BLaER1 (cell line): ENCODE results near the gene ST8SIA5.

ENCODE experiments used
- H3K27ac ChIP-seq: shearing (Covaris generic); formaldehyde crosslinking; 2 replicates; pipeline ENCODE4 v1.8.1; 2022
- H3K27me3 ChIP-seq: shearing (Covaris generic); formaldehyde crosslinking; 2 replicates; pipeline ENCODE4 v1.8.1; 2022
- H3K36me3 ChIP-seq: shearing (Covaris generic); formaldehyde crosslinking; 2 replicates; pipeline ENCODE4 v1.8.1; 2022
- H3K4me1 ChIP-seq: shearing (Covaris generic); formaldehyde crosslinking; 2 replicates; pipeline ENCODE4 v1.8.1; 2022
- H3K4me2 ChIP-seq: shearing (Covaris generic); formaldehyde crosslinking; 2 replicates; pipeline ENCODE4 v1.8.1; 2022
- H3K4me3 ChIP-seq: shearing (Covaris generic); formaldehyde crosslinking; 2 replicates; pipeline ENCODE4 v1.8.1; 2022
- H3K9ac ChIP-seq: shearing (Covaris generic); formaldehyde crosslinking; 2 replicates; pipeline ENCODE4 v1.8.1; 2022
- H3K9me3 ChIP-seq: shearing (Covaris generic); formaldehyde crosslinking; 2 replicates; pipeline ENCODE4 v1.8.1; 2022
- H4K20me1 ChIP-seq: shearing (Covaris generic); formaldehyde crosslinking; 2 replicates; pipeline ENCODE4 v1.8.1; 2022
- Cebpa-rat ChIP-seq: shearing (Covaris generic); IDR thresholded peaks from 2 replicates; pipeline ENCODE4 v1.8.1; 2022

ST8SIA5 gene

DNA sequence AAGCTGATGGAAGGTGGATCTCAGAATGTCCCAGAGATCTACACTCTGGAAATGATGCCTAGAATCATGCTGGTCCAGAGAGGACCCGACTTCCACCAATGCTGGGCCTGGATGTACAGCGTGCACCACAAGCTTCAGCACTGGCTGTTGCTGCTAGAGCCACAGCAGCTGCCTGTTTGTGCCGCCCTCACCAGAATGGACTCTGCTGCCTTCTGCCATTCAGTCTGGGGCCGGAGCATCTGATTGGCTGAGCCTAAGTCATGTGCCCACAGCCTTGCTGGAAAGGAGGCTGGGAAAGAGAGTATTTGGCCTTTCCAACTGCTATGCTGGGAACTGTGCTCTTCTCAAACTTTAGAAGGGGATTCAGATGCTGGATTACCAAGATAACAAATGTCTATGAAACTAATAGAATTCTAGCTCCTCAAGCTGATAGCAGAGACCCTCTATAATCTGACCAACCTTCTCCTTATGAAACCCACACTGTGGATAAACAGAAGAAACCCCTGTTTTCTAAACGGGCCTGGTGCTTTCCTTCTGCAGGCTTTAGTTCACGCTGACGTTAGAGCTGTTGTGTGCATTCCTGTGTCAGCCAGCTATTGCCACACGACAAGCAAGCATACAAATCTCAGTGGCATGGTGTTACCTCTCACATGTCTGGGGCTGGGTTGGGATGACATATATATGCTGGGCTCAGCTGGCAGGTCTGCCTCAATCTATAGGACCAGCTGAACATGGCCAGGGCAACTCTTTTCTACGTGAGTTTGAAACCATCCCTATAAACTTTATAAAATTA is 95.7 kb downstream of the ST8SIA5 start:
- Histone ChIP-seq H3K9me3 (no peaks in the 10 kb centered on the region; the same call in 1 of the 2 replicates), H3K27ac (no peak overlapping the region), H3K9ac (no peak overlapping the region), H3K4me1 (peaks cover 52% of the 10 kb centered on the region), H3K4me3 (no peak overlapping the region), H3K4me2 (peak overlapping the region; percentile 75; the same call in 1 of the 2 replicates), H4K20me1 (no peaks in the 10 kb centered on the region), H3K27me3 (no peaks in the 10 kb centered on the region), H3K36me3 (no peaks in the 10 kb centered on the region)
- TF ChIP-seq Cebpa-rat: no peak

DNA sequence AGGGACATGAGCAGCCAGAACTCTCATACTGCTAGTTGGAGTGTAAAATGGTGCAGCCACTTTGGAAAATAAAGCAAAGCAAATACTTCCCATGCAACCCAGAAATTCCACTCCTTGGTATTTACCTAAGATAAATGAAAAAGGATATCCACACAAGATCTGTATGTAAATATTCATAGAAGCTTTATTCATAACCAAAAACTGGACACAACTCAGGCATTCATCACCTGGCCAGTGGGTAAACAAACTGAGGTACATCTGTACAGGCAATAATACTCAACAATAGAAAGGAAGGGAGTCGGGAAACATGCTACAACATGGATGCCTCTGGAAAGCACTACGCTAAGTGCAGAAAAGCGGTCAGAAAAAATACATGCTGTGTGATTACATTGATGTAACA is 97.4 kb downstream of the ST8SIA5 start:
- Histone ChIP-seq H3K4me3 (no peak overlapping the region), H3K9ac (no peak overlapping the region), H3K4me1 (peaks cover 52% of the 10 kb centered on the region), H3K27ac (no peak overlapping the region), H3K9me3 (no peaks in the 10 kb centered on the region; the same call in 1 of the 2 replicates), H3K36me3 (no peaks in the 10 kb centered on the region), H3K27me3 (no peaks in the 10 kb centered on the region), H4K20me1 (no peaks in the 10 kb centered on the region), H3K4me2 (no peak overlapping the region)
- no peak for TF ChIP-seq Cebpa-rat

DNA sequence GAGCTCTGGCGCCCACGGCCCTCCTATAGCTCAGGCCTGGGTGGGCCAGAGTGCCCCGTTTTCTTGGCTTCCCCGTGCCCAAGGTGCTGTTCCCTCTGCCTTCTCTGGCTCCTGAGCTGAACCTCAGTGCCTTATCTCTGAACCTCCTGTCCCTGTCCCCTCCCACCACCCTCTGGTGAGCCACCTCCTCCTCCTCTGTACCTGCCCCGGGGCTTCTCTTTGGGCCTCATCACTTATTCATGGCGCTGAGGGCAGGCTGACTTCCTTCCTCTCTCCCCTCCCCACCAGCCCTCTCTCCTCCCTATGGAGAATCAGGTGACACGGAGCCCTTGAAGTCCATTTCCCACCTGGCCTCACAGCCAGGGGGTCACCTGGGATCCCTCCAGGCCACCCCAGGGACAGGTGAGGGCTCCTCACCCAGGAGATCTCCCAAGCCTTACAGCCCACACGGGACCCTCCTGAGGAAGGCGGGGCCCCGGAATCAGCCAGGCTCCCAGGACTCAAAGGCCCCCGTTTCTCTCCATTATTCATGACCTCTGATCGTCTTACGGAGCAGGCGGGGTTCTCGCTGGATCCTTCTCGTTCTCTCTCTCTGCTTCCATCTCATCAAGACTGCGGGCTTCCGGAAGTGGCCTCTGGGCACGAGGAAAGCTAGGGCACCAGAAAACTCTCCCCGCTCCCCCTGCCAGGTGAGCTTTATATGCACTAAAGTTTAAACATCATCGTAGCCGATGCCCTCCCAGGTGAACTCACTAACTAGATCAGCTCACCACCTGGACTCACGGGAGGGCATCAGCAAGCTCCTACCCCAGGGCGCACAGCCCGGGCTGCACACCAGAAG is 99.5 kb downstream of the ST8SIA5 start, which contains the start of gene LOXHD1:
Gene LOXHD1 (minus strand): TSS at position 106 of the 841 bp plus-strand sequence. CDS start 187 bp downstream, outside the sequence.
- Histone ChIP-seq H3K27me3 (no peaks in the 10 kb centered on the region), H3K9ac (no peak within 1 kb of the TSS), H3K4me2 (0 out of 2 replicates have a peak within 1 kb of the TSS, but pooled peaks have one; percentile 1), H3K9me3 (no peaks in the 10 kb centered on the region), H3K27ac (no peak within 1 kb of the TSS), H3K36me3 (no peaks in the 10 kb centered on the region), H3K4me1 (peaks cover 31% of the 10 kb centered on the region), H4K20me1 (no peaks in the 10 kb centered on the region), H3K4me3 (no peak within 1 kb of the TSS)
- TF ChIP-seq Cebpa-rat: no peak

DNA sequence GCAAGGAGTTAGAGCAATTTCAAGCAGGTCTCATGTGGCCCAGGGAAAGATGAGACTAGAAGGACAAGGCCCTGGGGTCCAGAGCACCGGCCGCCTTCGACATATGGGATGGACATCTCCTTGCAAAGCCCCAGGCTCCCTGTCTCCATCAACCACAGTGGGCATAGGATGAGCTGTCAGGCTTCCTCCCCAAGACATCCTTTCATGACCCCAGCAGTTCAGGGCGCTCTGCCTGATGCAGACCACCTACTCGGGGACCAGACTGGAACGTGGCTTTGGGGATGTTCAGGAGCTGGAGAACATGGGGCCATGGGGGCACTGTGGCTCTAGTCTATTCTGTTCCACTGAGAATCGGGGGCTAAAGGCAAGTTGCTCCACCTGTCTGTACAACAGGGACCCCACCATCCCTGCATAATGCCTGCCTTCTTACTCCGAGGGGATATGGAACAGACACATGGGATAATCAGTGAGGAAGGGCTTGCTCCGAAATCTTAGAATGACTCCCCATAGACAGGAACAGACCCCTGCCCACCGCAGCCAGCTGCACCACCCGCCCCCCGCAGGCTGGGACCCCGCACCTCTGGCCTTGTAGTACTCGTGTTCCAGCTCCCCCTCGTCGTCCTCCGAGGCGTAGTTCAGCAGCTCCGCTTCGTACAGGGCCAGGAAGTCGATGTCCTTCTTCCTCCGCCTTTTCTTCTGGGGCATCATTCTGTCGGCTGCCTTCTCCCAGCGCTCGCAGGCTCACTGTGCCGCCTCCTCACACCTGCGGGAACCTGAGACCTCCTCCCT is 100.3 kb downstream of the ST8SIA5 start:
- Histone ChIP-seq H3K36me3 (no peaks in the 10 kb centered on the region), H4K20me1 (no peaks in the 10 kb centered on the region), H3K4me1 (peaks cover 22% of the 10 kb centered on the region), H3K27me3 (no peaks in the 10 kb centered on the region), H3K9ac (no peak overlapping the region), H3K4me3 (no peak overlapping the region), H3K27ac (no peak overlapping the region), H3K4me2 (0 out of 2 replicates have a peak overlapping the region, but pooled peaks have one; percentile 1), H3K9me3 (no peaks in the 10 kb centered on the region)
- TF ChIP-seq Cebpa-rat: no peak

DNA sequence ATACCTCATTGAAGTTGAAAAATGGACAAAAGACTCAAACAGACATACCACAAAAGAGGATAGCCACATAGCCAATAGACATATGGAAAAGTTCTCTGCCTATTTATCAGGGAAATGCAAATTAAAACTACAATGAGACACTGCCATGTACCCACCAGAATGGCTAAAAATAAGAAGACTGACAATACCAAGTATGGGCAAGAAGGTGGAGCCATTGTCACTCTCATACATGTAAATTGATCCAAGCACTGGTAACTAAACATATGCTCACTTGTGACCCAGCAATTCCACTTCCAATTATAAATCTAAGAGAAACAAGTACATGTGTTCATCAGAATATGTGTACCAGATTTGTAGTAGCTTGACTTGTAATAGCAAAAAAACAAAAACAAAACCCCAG is 104.5 kb downstream of the ST8SIA5 start:
- H3K27ac ChIP-seq: no peak overlapping the region
- no peaks in the 10 kb centered on the region for H3K9me3 ChIP-seq
- H3K9ac ChIP-seq: no peak overlapping the region
- no peaks in the 10 kb centered on the region for H3K36me3 ChIP-seq
- no peaks in the 10 kb centered on the region for H3K27me3 ChIP-seq
- H3K4me2 ChIP-seq: no peak overlapping the region
- H4K20me1 ChIP-seq: no peaks in the 10 kb centered on the region
- peaks cover 4% of the 10 kb centered on the region for H3K4me1 ChIP-seq
- H3K4me3 ChIP-seq: no peak overlapping the region
- no peak for TF ChIP-seq Cebpa-rat

DNA sequence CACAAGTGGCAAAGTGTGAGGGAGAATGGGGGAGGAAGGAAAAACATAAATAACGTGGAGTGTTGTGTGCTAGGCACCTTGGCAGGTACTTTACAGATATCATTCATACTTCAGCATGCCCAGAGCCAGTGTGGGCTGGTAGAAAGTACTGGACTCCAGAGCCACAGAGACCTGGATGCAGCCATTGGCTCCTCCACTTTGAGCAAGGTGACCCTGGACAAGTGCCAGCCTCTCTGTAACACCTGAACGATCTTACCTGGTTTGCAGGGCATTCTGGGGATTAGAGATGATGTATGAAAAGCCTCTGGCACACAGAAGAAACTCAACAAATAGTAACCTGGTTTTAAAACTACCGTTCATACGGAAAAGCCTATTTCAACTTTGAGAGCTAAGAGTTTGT is 106.2 kb downstream of the ST8SIA5 start:
- no peak overlapping the region for H3K27ac ChIP-seq
- H3K27me3 ChIP-seq: no peaks in the 10 kb centered on the region
- TF ChIP-seq Cebpa-rat: no peak
- H3K9me3 ChIP-seq: no peaks in the 10 kb centered on the region
- H3K4me3 ChIP-seq: no peak overlapping the region
- no peaks in the 10 kb centered on the region for H3K36me3 ChIP-seq
- no peaks in the 10 kb centered on the region for H4K20me1 ChIP-seq
- H3K4me1 ChIP-seq: no peaks in the 10 kb centered on the region
- no peak overlapping the region for H3K9ac ChIP-seq
- H3K4me2 ChIP-seq: no peak overlapping the region

DNA sequence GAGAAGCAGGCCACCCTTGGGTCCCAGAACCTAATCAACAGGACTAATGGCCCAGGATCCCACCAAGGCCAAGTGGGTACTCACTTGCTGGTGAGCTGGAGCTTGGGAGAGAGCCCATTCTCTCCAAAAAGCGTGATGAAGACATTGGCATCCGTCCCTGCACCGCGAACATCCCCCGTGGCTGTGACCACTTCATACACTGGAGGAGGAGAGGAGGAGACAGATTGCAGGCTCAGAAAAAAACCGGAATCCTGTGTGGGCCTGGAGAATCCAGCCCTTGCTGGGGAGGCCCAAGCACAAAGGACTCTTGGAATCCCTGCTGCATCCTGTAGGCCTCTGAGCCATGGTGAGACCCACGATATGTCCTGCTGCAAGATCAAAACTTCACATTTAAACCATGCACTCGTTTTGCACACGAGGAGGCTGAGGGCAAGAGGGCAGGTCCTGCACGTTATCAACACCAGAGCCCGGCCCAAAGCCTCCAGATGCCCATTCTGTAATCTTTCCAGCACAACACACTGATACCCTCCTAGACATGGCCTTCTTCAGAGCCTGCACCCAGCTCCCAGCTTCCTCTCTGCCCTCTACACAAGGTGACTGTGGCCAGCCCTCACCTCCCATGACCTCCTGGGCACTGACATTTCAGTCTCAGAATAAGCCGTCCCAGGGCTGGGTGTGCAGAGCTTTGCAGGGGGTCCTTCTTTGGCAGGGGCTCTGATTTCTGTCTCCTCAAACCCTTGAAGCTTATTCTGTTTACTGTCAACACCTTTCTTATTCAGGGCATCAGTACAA is 107.6 kb downstream of the ST8SIA5 start:
- H3K27me3 ChIP-seq: no peaks in the 10 kb centered on the region
- H4K20me1 ChIP-seq: no peaks in the 10 kb centered on the region
- no peak overlapping the region for H3K27ac ChIP-seq
- H3K9me3 ChIP-seq: no peaks in the 10 kb centered on the region
- H3K4me2 ChIP-seq: no peak overlapping the region
- H3K36me3 ChIP-seq: no peaks in the 10 kb centered on the region
- TF ChIP-seq Cebpa-rat: no peak
- no peak overlapping the region for H3K4me3 ChIP-seq
- no peak overlapping the region for H3K9ac ChIP-seq
- no peaks in the 10 kb centered on the region for H3K4me1 ChIP-seq

DNA sequence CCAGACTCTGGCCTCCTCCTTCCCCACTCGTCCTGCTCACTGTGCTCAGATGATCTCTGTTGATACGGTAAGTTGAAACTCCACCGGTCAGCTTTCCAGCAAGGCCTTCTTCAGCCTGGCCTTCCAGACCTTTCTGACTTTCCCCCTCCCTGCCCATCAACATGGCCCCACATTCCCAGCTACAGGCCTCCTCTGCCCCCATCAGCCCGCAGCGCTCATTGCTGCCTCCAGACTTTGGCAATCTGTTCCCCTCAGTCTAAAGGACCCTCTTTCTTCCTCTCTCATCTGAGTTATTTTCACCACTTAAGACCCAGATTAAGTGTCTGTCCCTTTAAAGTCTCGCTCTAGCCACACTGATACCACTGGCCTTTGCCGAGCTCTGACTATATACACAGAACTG is 110.4 kb downstream of the ST8SIA5 start:
- no peak for TF ChIP-seq Cebpa-rat
- Histone ChIP-seq H3K4me1 (no peaks in the 10 kb centered on the region), H3K4me2 (no peak overlapping the region), H3K4me3 (no peak overlapping the region), H3K9me3 (no peaks in the 10 kb centered on the region), H3K9ac (no peak overlapping the region), H3K27ac (no peak overlapping the region), H3K36me3 (no peaks in the 10 kb centered on the region), H3K27me3 (no peaks in the 10 kb centered on the region), H4K20me1 (no peaks in the 10 kb centered on the region)

DNA sequence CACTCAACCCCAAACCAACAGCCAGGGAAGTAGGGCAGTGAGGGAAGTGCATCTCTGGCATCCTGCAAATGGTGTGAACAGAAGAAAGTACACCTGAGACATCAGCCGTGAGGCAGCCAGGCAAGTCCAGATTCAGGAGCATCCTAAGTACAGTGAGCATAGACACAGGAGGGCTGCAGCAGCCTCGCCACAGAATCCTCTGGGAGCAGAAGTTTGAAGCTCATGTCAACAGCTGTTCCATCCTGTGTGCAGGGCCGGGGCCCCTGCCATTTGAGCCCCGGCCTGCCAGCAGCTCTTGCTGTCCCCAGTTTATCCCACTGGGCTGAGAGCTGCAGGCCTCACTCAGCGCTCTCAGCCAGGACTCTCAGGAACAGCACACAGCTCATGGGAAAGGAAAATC is 114.3 kb downstream of the ST8SIA5 start:
- Histone ChIP-seq H3K4me3 (no peak overlapping the region), H3K9ac (no peak overlapping the region), H3K27ac (no peak overlapping the region), H3K36me3 (no peaks in the 10 kb centered on the region), H3K4me2 (no peak overlapping the region), H3K27me3 (no peaks in the 10 kb centered on the region), H3K9me3 (no peaks in the 10 kb centered on the region), H3K4me1 (no peaks in the 10 kb centered on the region), H4K20me1 (no peaks in the 10 kb centered on the region)
- TF ChIP-seq Cebpa-rat: no peak
